ENCODE measurements around the gene RNF227. TPM values are rescaled to one million over a fixed set of nuclear protein-coding genes. Genes with fewer than 3 reads are reported as not detected.
A peak's percentile ranks its signal among the peaks of the same experiment; 100 is the strongest.

RNF227 gene
- total RNA-seq, 1 experiment from 2014 or later: 0.83 TPM

DNA sequence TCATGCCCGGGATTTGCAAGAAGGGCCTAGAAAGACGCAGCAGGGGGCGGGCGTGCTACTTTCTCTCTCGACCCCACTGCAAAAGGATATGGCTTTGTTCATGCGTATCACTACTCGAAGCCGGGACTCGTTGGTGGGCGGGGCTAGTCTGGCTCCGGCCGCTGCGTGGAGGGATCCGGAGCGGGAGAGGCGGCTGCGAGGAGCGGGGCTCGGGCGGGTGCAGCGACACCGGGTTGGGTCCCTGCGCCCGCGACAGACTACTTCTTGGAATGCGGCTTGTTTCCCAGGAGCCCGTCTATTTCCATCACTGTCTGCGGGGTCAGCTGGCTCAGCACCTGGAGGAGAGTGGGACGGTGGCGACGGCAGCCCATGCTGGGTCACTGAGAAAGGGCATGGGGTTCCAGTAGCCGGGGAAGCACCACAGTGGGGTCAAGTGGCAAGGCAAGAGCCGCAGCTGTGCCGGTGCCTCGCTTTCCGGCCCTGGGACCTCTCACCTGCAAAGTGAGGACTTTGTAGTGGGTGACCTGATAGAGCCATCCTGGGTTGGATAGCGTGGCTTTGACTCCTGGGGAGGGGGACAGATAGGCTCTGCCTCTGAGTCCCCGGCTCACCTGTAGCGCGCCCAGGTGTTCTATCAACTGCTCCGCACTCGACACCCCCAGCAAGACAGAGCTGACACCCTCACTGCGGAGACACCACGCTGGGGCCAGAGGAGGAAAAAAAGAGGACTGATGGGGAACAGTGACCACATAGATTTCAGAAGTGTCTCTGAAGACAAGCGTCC is 6.9 kb upstream of the RNF227 start (continued):
- TF ChIP-seq, protein P1, sequence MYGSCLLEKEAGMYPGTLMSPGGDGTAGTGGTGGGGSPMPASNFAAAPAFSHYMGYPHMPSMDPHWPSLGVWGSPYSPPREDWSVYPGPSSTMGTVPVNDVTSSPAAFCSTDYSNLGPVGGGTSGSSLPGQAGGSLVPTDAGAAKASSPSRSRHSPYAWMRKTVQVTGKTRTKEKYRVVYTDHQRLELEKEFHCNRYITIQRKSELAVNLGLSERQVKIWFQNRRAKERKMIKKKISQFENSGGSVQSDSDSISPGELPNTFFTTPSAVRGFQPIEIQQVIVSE (CRISPR knock-in tag; IDR thresholded peaks at IDR 0.05; ENCODE audit: borderline replicate concordance): no peak
- TF ChIP-seq, protein P2, sequence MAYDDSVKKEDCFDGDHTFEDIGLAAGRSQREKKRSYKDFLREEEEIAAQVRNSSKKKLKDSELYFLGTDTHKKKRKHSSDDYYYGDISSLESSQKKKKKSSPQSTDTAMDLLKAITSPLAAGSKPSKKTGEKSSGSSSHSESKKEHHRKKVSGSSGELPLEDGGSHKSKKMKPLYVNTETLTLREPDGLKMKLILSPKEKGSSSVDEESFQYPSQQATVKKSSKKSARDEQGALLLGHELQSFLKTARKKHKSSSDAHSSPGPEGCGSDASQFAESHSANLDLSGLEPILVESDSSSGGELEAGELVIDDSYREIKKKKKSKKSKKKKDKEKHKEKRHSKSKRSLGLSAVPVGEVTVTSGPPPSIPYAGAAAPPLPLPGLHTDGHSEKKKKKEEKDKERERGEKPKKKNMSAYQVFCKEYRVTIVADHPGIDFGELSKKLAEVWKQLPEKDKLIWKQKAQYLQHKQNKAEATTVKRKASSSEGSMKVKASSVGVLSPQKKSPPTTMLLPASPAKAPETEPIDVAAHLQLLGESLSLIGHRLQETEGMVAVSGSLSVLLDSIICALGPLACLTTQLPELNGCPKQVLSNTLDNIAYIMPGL (CRISPR knock-in tag; IDR thresholded peaks at IDR 0.05): peak; percentile 77; the same call in 1 of the 2 replicates
- TF ChIP-seq GRHL2 (CRISPR knock-in tag; IDR thresholded peaks at IDR 0.05; ENCODE audit: insufficient replicate concordance, severe bottlenecking) (no peak), ZNF232 (CRISPR knock-in tag; IDR thresholded peaks at IDR 0.05) (0 out of 2 replicates have a peak, but pooled peaks have one; percentile 82), IRF2 (CRISPR knock-in tag; IDR thresholded peaks at IDR 0.05; ENCODE audit: borderline replicate concordance, low read depth) (no peak), TEAD4 (CRISPR knock-in tag; IDR thresholded peaks at IDR 0.05) (no peak), RORB (CRISPR knock-in tag; IDR thresholded peaks at IDR 0.05) (no peak), ATF1 (CRISPR knock-in tag; IDR thresholded peaks at IDR 0.05) (no peak), OVOL2 (CRISPR knock-in tag; IDR thresholded peaks at IDR 0.05; ENCODE audit: borderline replicate concordance) (no peak), SMAD3 (CRISPR knock-in tag; IDR thresholded peaks at IDR 0.05; ENCODE audit: borderline replicate concordance) (peak; percentile 65; the same call in 1 of the 2 replicates), CBFB (CRISPR knock-in tag; IDR thresholded peaks at IDR 0.05; ENCODE audit: low read depth) (no peak; the same call in 1 of the 2 replicates), ZNF317 (CRISPR knock-in tag; IDR thresholded peaks at IDR 0.05; ENCODE audit: borderline replicate concordance, low read depth) (no peak)
- TF ChIP-seq, protein P3, sequence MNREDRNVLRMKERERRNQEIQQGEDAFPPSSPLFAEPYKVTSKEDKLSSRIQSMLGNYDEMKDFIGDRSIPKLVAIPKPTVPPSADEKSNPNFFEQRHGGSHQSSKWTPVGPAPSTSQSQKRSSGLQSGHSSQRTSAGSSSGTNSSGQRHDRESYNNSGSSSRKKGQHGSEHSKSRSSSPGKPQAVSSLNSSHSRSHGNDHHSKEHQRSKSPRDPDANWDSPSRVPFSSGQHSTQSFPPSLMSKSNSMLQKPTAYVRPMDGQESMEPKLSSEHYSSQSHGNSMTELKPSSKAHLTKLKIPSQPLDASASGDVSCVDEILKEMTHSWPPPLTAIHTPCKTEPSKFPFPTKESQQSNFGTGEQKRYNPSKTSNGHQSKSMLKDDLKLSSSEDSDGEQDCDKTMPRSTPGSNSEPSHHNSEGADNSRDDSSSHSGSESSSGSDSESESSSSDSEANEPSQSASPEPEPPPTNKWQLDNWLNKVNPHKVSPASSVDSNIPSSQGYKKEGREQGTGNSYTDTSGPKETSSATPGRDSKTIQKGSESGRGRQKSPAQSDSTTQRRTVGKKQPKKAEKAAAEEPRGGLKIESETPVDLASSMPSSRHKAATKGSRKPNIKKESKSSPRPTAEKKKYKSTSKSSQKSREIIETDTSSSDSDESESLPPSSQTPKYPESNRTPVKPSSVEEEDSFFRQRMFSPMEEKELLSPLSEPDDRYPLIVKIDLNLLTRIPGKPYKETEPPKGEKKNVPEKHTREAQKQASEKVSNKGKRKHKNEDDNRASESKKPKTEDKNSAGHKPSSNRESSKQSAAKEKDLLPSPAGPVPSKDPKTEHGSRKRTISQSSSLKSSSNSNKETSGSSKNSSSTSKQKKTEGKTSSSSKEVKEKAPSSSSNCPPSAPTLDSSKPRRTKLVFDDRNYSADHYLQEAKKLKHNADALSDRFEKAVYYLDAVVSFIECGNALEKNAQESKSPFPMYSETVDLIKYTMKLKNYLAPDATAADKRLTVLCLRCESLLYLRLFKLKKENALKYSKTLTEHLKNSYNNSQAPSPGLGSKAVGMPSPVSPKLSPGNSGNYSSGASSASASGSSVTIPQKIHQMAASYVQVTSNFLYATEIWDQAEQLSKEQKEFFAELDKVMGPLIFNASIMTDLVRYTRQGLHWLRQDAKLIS (CRISPR knock-in tag; IDR thresholded peaks at IDR 0.05; ENCODE audit: borderline replicate concordance): 0 out of 2 replicates have a peak, but pooled peaks have one; percentile 47
- TF ChIP-seq, protein P4, sequence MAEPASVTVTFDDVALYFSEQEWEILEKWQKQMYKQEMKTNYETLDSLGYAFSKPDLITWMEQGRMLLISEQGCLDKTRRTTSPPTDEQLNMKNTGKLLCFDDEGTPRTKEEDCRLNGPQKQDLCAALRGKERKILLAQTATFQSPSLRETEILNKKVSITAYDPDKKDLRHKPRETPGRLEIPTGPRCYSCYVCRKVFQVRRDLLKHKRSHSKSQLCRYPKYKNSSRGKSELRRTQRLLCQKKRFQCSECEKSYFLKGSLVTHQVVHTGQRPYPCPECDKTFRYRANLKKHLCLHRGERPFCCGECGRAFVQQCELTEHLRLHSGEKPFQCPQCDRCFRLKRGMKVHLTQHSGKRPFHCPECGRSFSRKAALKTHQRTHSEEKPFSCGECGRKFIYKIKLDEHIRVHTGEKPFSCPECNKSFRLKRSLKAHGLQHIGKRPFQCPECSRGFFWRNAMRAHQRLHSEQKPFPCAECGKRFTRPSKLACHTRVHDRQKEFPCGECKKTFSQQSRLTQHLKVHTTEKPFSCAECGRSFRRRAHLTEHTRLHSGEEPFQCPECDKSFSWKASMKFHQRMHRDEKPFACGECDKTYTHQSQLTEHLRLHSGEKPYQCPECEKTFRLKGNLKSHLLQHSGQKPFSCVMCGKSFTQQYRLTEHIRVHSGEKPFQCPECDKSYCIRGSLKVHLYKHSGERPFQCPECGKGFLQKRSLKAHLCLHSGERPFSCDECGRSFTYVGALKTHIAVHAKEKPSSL (CRISPR knock-in tag; conservative IDR thresholded peaks at IDR 0.05): no peak
- TF ChIP-seq, protein P5, sequence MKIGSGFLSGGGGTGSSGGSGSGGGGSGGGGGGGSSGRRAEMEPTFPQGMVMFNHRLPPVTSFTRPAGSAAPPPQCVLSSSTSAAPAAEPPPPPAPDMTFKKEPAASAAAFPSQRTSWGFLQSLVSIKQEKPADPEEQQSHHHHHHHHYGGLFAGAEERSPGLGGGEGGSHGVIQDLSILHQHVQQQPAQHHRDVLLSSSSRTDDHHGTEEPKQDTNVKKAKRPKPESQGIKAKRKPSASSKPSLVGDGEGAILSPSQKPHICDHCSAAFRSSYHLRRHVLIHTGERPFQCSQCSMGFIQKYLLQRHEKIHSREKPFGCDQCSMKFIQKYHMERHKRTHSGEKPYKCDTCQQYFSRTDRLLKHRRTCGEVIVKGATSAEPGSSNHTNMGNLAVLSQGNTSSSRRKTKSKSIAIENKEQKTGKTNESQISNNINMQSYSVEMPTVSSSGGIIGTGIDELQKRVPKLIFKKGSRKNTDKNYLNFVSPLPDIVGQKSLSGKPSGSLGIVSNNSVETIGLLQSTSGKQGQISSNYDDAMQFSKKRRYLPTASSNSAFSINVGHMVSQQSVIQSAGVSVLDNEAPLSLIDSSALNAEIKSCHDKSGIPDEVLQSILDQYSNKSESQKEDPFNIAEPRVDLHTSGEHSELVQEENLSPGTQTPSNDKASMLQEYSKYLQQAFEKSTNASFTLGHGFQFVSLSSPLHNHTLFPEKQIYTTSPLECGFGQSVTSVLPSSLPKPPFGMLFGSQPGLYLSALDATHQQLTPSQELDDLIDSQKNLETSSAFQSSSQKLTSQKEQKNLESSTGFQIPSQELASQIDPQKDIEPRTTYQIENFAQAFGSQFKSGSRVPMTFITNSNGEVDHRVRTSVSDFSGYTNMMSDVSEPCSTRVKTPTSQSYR (CRISPR knock-in tag; IDR thresholded peaks at IDR 0.05): 0 out of 2 replicates have a peak, but pooled peaks have one; percentile 58
- TF ChIP-seq, protein P6, sequence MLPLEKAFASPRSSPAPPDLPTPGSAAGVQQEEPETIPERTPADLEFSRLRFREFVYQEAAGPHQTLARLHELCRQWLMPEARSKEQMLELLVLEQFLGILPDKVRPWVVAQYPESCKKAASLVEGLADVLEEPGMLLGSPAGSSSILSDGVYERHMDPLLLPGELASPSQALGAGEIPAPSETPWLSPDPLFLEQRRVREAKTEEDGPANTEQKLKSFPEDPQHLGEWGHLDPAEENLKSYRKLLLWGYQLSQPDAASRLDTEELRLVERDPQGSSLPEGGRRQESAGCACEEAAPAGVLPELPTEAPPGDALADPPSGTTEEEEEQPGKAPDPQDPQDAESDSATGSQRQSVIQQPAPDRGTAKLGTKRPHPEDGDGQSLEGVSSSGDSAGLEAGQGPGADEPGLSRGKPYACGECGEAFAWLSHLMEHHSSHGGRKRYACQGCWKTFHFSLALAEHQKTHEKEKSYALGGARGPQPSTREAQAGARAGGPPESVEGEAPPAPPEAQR (CRISPR knock-in tag; IDR thresholded peaks at IDR 0.05): no peak
- TF ChIP-seq, protein P7, sequence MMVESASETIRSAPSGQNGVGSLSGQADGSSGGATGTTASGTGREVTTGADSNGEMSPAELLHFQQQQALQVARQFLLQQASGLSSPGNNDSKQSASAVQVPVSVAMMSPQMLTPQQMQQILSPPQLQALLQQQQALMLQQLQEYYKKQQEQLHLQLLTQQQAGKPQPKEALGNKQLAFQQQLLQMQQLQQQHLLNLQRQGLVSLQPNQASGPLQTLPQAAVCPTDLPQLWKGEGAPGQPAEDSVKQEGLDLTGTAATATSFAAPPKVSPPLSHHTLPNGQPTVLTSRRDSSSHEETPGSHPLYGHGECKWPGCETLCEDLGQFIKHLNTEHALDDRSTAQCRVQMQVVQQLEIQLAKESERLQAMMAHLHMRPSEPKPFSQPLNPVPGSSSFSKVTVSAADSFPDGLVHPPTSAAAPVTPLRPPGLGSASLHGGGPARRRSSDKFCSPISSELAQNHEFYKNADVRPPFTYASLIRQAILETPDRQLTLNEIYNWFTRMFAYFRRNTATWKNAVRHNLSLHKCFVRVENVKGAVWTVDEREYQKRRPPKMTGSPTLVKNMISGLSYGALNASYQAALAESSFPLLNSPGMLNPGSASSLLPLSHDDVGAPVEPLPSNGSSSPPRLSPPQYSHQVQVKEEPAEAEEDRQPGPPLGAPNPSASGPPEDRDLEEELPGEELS (CRISPR knock-in tag; IDR thresholded peaks at IDR 0.05): 0 out of 2 replicates have a peak, but pooled peaks have one; percentile 58
- TF ChIP-seq, protein P8, sequence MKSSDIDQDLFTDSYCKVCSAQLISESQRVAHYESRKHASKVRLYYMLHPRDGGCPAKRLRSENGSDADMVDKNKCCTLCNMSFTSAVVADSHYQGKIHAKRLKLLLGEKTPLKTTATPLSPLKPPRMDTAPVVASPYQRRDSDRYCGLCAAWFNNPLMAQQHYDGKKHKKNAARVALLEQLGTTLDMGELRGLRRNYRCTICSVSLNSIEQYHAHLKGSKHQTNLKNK (CRISPR knock-in tag; IDR thresholded peaks at IDR 0.05): no peak
- TF ChIP-seq, protein P9, sequence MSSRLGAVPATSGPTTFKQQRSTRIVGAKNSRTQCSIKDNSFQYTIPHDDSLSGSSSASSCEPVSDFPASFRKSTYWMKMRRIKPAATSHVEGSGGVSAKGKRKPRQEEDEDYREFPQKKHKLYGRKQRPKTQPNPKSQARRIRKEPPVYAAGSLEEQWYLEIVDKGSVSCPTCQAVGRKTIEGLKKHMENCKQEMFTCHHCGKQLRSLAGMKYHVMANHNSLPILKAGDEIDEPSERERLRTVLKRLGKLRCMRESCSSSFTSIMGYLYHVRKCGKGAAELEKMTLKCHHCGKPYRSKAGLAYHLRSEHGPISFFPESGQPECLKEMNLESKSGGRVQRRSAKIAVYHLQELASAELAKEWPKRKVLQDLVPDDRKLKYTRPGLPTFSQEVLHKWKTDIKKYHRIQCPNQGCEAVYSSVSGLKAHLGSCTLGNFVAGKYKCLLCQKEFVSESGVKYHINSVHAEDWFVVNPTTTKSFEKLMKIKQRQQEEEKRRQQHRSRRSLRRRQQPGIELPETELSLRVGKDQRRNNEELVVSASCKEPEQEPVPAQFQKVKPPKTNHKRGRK (CRISPR knock-in tag; IDR thresholded peaks at IDR 0.05; ENCODE audit: borderline replicate concordance): no peak
